Sciatic nerve (tissue), 2 donors: ENCODE results near the gene PANK1. TPM values are rescaled to one million over a fixed set of nuclear protein-coding genes. Genes with fewer than 3 reads are reported as not detected.

Source experiments
- ATAC-seq: fragments of 200-7000 bp; cut with Tn5 transposase; one replicate; pipeline ENCODE4 v1.9.1; 2020; ENCODE audit warnings: mild to moderate bottlenecking, moderate library complexity
- DNase-seq: peaks from one replicate; pipeline ENCODE4 v3.0.0-alpha.2; 2020; ENCODE audit warnings: low spot score
- intact Hi-C: fragments of 100-400 bp; cut with DNase I; formaldehyde crosslinking; loops from one replicate; pipeline ENCODE4 v1.14.2; 2022
- total RNA-seq: library from RNA; stranded (reverse); fragmentation: NEBNext Ultra II Directional; extraction: Animal tissue kit (Norgen Biotek cat#: 25700); gene quantifications from one replicate; pipeline ENCODE4 v1.2.1, GENCODE V29; 2021
- donor health status: DM: no; HTN: no; CAD: no.
- donor health status: DM: no; HTN: no; CAD: no.

Gene PANK1
- total RNA-seq, 1 donor from 2014 or later: 4.9 TPM

GRCh38 chr10:89653410-89653869, 8.4 kb upstream of the PANK1 start:
- no peak for ATAC-seq

GRCh38 chr10:89652806-89653370, 7.8 kb upstream of the PANK1 start:
- intact Hi-C loops: no loop called here
- DNase-seq (no peak), ATAC-seq (no peak)

More at GRCh38 chr10:89653410-89653869, 8.4 kb upstream of the PANK1 start:
- no peak for DNase-seq
- intact Hi-C loops: no loop called here

GRCh38 chr10:89651916-89652573, 7.0 kb upstream of the PANK1 start:
- DNase-seq: no peak
- intact Hi-C loops: no loop called here
- no peak for ATAC-seq

- ATAC-seq (no peak), DNase-seq (no peak)
- intact Hi-C loops: no loop called here
These were observed 6.3 kb upstream of the PANK1 start for GRCh38 chr10:89651205-89651915.

GRCh38 chr10:89649051-89649450, 4.0 kb upstream of the PANK1 start:
- intact Hi-C loops: no loop called here
- ATAC-seq (no peak), DNase-seq (no peak)

- DNase-seq (no peak), ATAC-seq (no peak)
- intact Hi-C loops: no loop called here
These were observed 3.0 kb upstream of the PANK1 start for GRCh38 chr10:89648074-89648473.

GRCh38 chr10:89646889-89647657, 2.0 kb upstream of the PANK1 start:
- intact Hi-C loops: no loop called here
- ATAC-seq (no peak), DNase-seq (no peak)

- DNase-seq: no peak
- intact Hi-C loops: no loop called here
- ATAC-seq: no peak
These were observed 715 bp upstream of the PANK1 start for GRCh38 chr10:89645742-89646172.

GRCh38 chr10:89644691-89644966, 413 bp downstream of the PANK1 start:
- DNase-seq (no peak), ATAC-seq (no peak)
- intact Hi-C loops: no loop called here

GRCh38 chr10:89643812-89644690, 991 bp downstream of the PANK1 start:
- intact Hi-C loops: no loop called here
- ATAC-seq (peak; percentile 98), DNase-seq (peak; percentile 83)

- intact Hi-C loops: no loop called here
- ATAC-seq (no peak), DNase-seq (no peak)
These were observed 1.6 kb downstream of the PANK1 start for GRCh38 chr10:89643431-89643811.

- intact Hi-C loops: no loop called here
- no peak for ATAC-seq
- DNase-seq: no peak
These were observed 2.8 kb downstream of the PANK1 start for GRCh38 chr10:89642193-89642592.

- intact Hi-C loops: no loop called here
- ATAC-seq (no peak), DNase-seq (no peak)
These were observed 4.8 kb downstream of the PANK1 start for GRCh38 chr10:89640241-89640640.

- intact Hi-C loops: no loop called here
- DNase-seq (no peak), ATAC-seq (no peak)
These were observed 5.7 kb downstream of the PANK1 start for GRCh38 chr10:89639326-89639725.

- no peak for ATAC-seq
- intact Hi-C loops: no loop called here
- no peak for DNase-seq
These were observed 7.9 kb downstream of the PANK1 start for GRCh38 chr10:89637113-89637512.

GRCh38 chr10:89634637-89635036, 10.4 kb downstream of the PANK1 start:
- DNase-seq: no peak
- no peak for ATAC-seq
- intact Hi-C loops: no loop called here

GRCh38 chr10:89633484-89633883, 11.6 kb downstream of the PANK1 start:
- ATAC-seq (peak; percentile 39), DNase-seq (no peak)
- intact Hi-C loops: no loop called here

- intact Hi-C loops: no loop called here
- no peak for ATAC-seq
- DNase-seq: no peak
These were observed 12.2 kb downstream of the PANK1 start for GRCh38 chr10:89632824-89633223.

- DNase-seq: no peak
- intact Hi-C loops: no loop called here
- ATAC-seq: no peak
These were observed 17.2 kb downstream of the PANK1 start for GRCh38 chr10:89627830-89628229.
